Loucy (cell line): ENCODE measurements around the gene BTBD7.

Experiments used
- EZH2phosphoT487 ChIP-seq: fragments of 200-600 bp; IDR thresholded peaks from 2 replicates; pipeline ENCODE4 v1.6.1; 2018; ENCODE audit warnings: antibody characterized with exemption, mild to moderate bottlenecking, moderate library complexity, borderline replicate concordance
- TF ChIP-seq, protein P1 (sequence below): fragments of 200-600 bp; sonication (generic); conservative IDR thresholded peaks from 2 replicates; pipeline ENCODE4 v1.5.1; 2014; ENCODE audit warnings: mild to moderate bottlenecking, antibody characterized with exemption, low read length

DNA sequence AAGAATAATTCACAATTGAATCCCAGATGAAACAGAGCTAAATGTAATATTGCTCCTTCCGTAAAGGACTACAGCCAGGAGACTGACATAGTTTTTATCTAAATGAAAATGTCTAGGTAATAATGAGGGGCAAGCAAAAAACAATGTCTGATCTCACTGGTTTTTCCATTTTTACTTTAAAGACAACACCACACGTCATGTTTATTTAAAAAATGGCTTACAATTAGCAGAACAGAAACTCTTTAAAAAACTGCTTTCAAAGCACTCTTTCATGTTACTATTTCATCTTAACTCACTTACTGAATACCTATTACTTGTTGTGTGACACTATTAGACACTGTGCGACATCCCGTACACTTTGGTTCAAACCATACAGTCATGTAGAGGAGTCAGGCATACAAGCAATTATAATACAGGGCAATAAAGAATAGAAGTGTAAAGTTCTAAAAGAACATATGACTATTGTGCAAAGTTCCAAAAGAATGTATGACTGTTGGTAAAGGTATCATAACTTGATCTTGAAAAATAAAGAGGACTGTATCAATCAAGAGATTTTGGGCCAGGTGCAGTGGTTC, 9.1 kb downstream of the BTBD7 start:
- TF ChIP-seq, protein P1, sequence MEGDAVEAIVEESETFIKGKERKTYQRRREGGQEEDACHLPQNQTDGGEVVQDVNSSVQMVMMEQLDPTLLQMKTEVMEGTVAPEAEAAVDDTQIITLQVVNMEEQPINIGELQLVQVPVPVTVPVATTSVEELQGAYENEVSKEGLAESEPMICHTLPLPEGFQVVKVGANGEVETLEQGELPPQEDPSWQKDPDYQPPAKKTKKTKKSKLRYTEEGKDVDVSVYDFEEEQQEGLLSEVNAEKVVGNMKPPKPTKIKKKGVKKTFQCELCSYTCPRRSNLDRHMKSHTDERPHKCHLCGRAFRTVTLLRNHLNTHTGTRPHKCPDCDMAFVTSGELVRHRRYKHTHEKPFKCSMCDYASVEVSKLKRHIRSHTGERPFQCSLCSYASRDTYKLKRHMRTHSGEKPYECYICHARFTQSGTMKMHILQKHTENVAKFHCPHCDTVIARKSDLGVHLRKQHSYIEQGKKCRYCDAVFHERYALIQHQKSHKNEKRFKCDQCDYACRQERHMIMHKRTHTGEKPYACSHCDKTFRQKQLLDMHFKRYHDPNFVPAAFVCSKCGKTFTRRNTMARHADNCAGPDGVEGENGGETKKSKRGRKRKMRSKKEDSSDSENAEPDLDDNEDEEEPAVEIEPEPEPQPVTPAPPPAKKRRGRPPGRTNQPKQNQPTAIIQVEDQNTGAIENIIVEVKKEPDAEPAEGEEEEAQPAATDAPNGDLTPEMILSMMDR, result no peak
- no peak for TF ChIP-seq EZH2phosphoT487
